ENCODE results near the gene TMEM158.

Gene TMEM158

GRCh38 chr3:45180051-45180450, 46.0 kb downstream of the TMEM158 start:
- no peak overlapping the region for H3K27ac ChIP-seq (ENCODE audit: low read length)
- H3K27me3 ChIP-seq (ENCODE audit: control insufficient read depth, insufficient read depth, low read length), result no peaks in the 10 kb centered on the region
- H3K9me3 ChIP-seq (ENCODE audit: control insufficient read depth, low read depth, low read length), result no peaks in the 10 kb centered on the region
- no peaks in the 10 kb centered on the region for H3K36me3 ChIP-seq (ENCODE audit: control insufficient read depth, low read depth, low read length)
- H3K4me1 ChIP-seq (ENCODE audit: control insufficient read depth, low read depth, low read length), result peaks cover 10% of the 10 kb centered on the region
- no peak overlapping the region for H3K4me3 ChIP-seq (ENCODE audit: low read length)
- H3K9ac ChIP-seq (ENCODE audit: low read length), result no peak overlapping the region

GRCh38 chr3:45179163-45179562, 46.9 kb downstream of the TMEM158 start:
- Histone ChIP-seq H3K4me3 (ENCODE audit: low read length) (no peak overlapping the region), H3K27me3 (ENCODE audit: control insufficient read depth, insufficient read depth, low read length) (no peaks in the 10 kb centered on the region), H3K9me3 (ENCODE audit: control insufficient read depth, low read depth, low read length) (no peaks in the 10 kb centered on the region), H3K36me3 (ENCODE audit: control insufficient read depth, low read depth, low read length) (no peaks in the 10 kb centered on the region), H3K4me1 (ENCODE audit: control insufficient read depth, low read depth, low read length) (peaks cover 10% of the 10 kb centered on the region), H3K27ac (ENCODE audit: low read length) (no peak overlapping the region), H3K9ac (ENCODE audit: low read length) (no peak overlapping the region)

GRCh38 chr3:45178183-45179023, 47.7 kb downstream of the TMEM158 start:
- Histone ChIP-seq H3K36me3 (ENCODE audit: control insufficient read depth, low read depth, low read length) (no peaks in the 10 kb centered on the region), H3K9me3 (ENCODE audit: control insufficient read depth, low read depth, low read length) (no peaks in the 10 kb centered on the region), H3K4me1 (ENCODE audit: control insufficient read depth, low read depth, low read length) (peaks cover 6% of the 10 kb centered on the region), H3K27me3 (ENCODE audit: control insufficient read depth, insufficient read depth, low read length) (no peaks in the 10 kb centered on the region), H3K27ac (ENCODE audit: low read length) (no peak overlapping the region), H3K9ac (ENCODE audit: low read length) (no peak overlapping the region), H3K4me3 (ENCODE audit: low read length) (no peak overlapping the region)

- no peaks in the 10 kb centered on the region for H3K9me3 ChIP-seq (ENCODE audit: control insufficient read depth, low read depth, low read length)
- H3K27me3 ChIP-seq (ENCODE audit: control insufficient read depth, insufficient read depth, low read length), result no peaks in the 10 kb centered on the region
- H3K4me3 ChIP-seq (ENCODE audit: low read length), result no peak overlapping the region
- H3K4me1 ChIP-seq (ENCODE audit: control insufficient read depth, low read depth, low read length), result no peaks in the 10 kb centered on the region
- no peak overlapping the region for H3K27ac ChIP-seq (ENCODE audit: low read length)
- H3K36me3 ChIP-seq (ENCODE audit: control insufficient read depth, low read depth, low read length), result no peaks in the 10 kb centered on the region
- H3K9ac ChIP-seq (ENCODE audit: low read length), result no peak overlapping the region
These were observed 49.2 kb downstream of the TMEM158 start for GRCh38 chr3:45176912-45177311.

Data from iPS-18a (cell line).